GM23338 (cell line): ENCODE results near the gene PLET1.

Source experiments
- CREB1 ChIP-seq: fragments of 250-450 bp; sonication (Bioruptor Pico); IDR thresholded peaks from 2 replicates; pipeline ENCODE4 v1.5.0; 2020; ENCODE audit warnings: low read depth, mild to moderate bottlenecking, moderate library complexity
- CTCF ChIP-seq, 2 experiments: fragments of 200-600 bp in 1 of 2; sonication (generic) in 1 of 2; conservative IDR thresholded peaks; 2 replicates each; pipeline versions ENCODE4 v1.5.1 to v1.6.1; 2016 to 2017; ENCODE audit warnings: antibody characterized with exemption in 2 of 2, low read depth in 2 of 2, mild to moderate bottlenecking in 2 of 2, moderate library complexity in 1 of 2
- ETS1 ChIP-seq: IDR thresholded peaks from 2 replicates; pipeline ENCODE4 v1.6.1; 2016; ENCODE audit warnings: antibody characterized with exemption
- EZH2 ChIP-seq: fragments of 200-600 bp; sonication (generic); IDR thresholded peaks from one replicate; pipeline ENCODE4 v1.8.0; 2017; ENCODE audit warnings: antibody characterized with exemption, mild to moderate bottlenecking, low read depth; ENCODE audit not compliant: unreplicated experiment
- EZH2phosphoT487 ChIP-seq: fragments of 200-600 bp; sonication (generic); IDR thresholded peaks from one replicate; pipeline ENCODE4 v1.8.1; 2018; ENCODE audit warnings: antibody characterized with exemption; ENCODE audit not compliant: unreplicated experiment
- JUNB ChIP-seq: IDR thresholded peaks from one replicate; pipeline ENCODE4 v1.6.1; 2016; ENCODE audit warnings: antibody characterized with exemption; ENCODE audit not compliant: unreplicated experiment
- NANOG ChIP-seq: IDR thresholded peaks from 2 replicates; pipeline ENCODE4 v1.6.1; 2016; ENCODE audit warnings: antibody characterized with exemption, borderline replicate concordance
- POLR2AphosphoS5 ChIP-seq: IDR thresholded peaks from 2 replicates; pipeline ENCODE4 v1.6.1; 2016; ENCODE audit warnings: antibody characterized with exemption, low read depth
- REST ChIP-seq: IDR thresholded peaks from one replicate; pipeline ENCODE4 v1.6.1; 2018; ENCODE audit warnings: antibody characterized with exemption; ENCODE audit not compliant: unreplicated experiment

- peak; percentile 86 for TF ChIP-seq POLR2AphosphoS5
- TF ChIP-seq CTCF (conservative IDR thresholded peaks at IDR 0.05; ENCODE audit: low read depth in 2 of 2), result no peak
- TF ChIP-seq REST, result no peak
- no peak for TF ChIP-seq EZH2phosphoT487
- no peak for TF ChIP-seq EZH2
- TF ChIP-seq JUNB, result no peak
- peak; percentile 21 for TF ChIP-seq ETS1
- peak; percentile 84 for TF ChIP-seq CREB1 (CRISPR knock-in tag)
- no peak for TF ChIP-seq NANOG
These were observed 34.4 kb downstream of the PLET1 start, which contains the start of gene PTS for GRCh38 chr11:112226062-112226830.
